K562 (cell line): ENCODE measurements around the gene ABAT. TPM values are rescaled to one million over a fixed set of nuclear protein-coding genes. Genes with fewer than 3 reads are reported as not detected.

ENCODE experiments used
- ATAC-seq: fragments of 200-7000 bp; cut with Tn5 transposase; 3 replicates; pipeline ENCODE4 v1.9.1; 2020; ENCODE audit warnings: moderate library complexity
- BruUV-seq: library from RNA; stranded (reverse); fragments of 400-500 nt; replicated peaks from 2 replicates; lab custom pipeline; 2021; lab: Mats Ljungman, UMichigan
- CTCF ChIA-PET: fragments of 300-600 bp; formaldehyde crosslinking; extraction: SDS; loops from one replicate; lab custom pipeline; 2021; ENCODE audit warnings: low intra/inter-chr PET ratio; lab: Yijun Ruan, JAX
- POLR2A ChIA-PET: fragments of 300-600, 350-650 bp; sonication (Branson Sonifier 250); formaldehyde crosslinking; extraction: SDS; loops from one replicate; lab custom pipeline; 2021; ENCODE audit warnings: antibody characterized with exemption, inconsistent platforms; lab: Yijun Ruan, JAX
- DNase-seq, 4 experiments: peaks; one replicate each; pipeline versions ENCODE4 v3.0.0 to v3.0.0-alpha.2; 2011 to 2018; ENCODE audit warnings: low spot score in 3 of 4, mixed read lengths in 3 of 4; ENCODE audit errors: extremely low read depth in 1 of 4
- FAIRE-seq: peaks from 2 replicates; lab custom pipeline; 2011; peaks lifted over from hg19 to GRCh38; lab: Jason Lieb, UNC
- H2AFZ ChIP-seq: 2 replicates; pipeline ENCODE4 v1.6.0; 2011; ENCODE audit warnings: low read depth, low read length, control low read depth, inconsistent platforms
- H3K27ac ChIP-seq: fragments of 200-600 bp; 3 replicates; pipeline ENCODE4 v1.8.0; 2011; ENCODE audit warnings: low read depth, mild to moderate bottlenecking, control low read depth, inconsistent platforms, low read length, moderate library complexity, mixed read lengths; ENCODE audit errors: extremely low read depth
- H3K27me3 ChIP-seq, 2 experiments: fragments of 300-600 bp in 1 of 2; 2 replicates in 1 of 2; 3 replicates in 1 of 2; pipeline versions ENCODE4 v1.6.0 to v1.8.0; 2011; ENCODE audit warnings: inconsistent platforms in 2 of 2, low read length in 2 of 2, mild to moderate bottlenecking in 1 of 2, mixed read lengths in 1 of 2, moderate library complexity in 1 of 2; ENCODE audit not compliant: control insufficient read depth in 2 of 2, insufficient read depth in 2 of 2
- H3K36me3 ChIP-seq: fragments of 300-600 bp; 3 replicates; pipeline ENCODE4 v1.8.0; 2011; ENCODE audit warnings: mild to moderate bottlenecking, low read length, inconsistent platforms; ENCODE audit not compliant: control insufficient read depth, insufficient read depth
- H3K4me1 ChIP-seq, 2 experiments: fragments of 200-600 bp in 1 of 2; replicated peaks in 1 of 2; 2 replicates in 1 of 2; 3 replicates in 1 of 2; pipeline versions ENCODE4 v1.5.1 to v1.8.0; 2011; ENCODE audit warnings: inconsistent platforms in 2 of 2, low read length in 2 of 2, mild to moderate bottlenecking in 1 of 2, mixed read lengths in 1 of 2, moderate library complexity in 1 of 2; ENCODE audit not compliant: control insufficient read depth in 2 of 2, insufficient read depth in 2 of 2
- H3K4me2 ChIP-seq: 2 replicates; pipeline ENCODE4 v1.6.1; 2011; ENCODE audit warnings: low read length, control low read depth, inconsistent platforms, mixed read lengths; ENCODE audit not compliant: insufficient read depth
- H3K4me3 ChIP-seq: fragments of 200-600 bp; sonication (generic), shearing (Covaris generic); 2 replicates; pipeline ENCODE4 v1.5.1; 2016; ENCODE audit warnings: control low read depth, inconsistent platforms
- H3K79me2 ChIP-seq: fragments of 200-600 bp; 3 replicates; pipeline ENCODE4 v1.8.0; 2011; ENCODE audit warnings: low read length, inconsistent platforms; ENCODE audit not compliant: control insufficient read depth, insufficient read depth
- H3K9ac ChIP-seq, 2 experiments: 2 replicates each; pipeline versions ENCODE4 v1.6.0 to v1.6.1; 2011; ENCODE audit warnings: low read depth in 2 of 2, low read length in 2 of 2, control low read depth in 1 of 2, inconsistent platforms in 1 of 2, mild to moderate bottlenecking in 1 of 2, mixed read lengths in 1 of 2; ENCODE audit not compliant: insufficient read depth in 1 of 2
- H3K9me1 ChIP-seq: one replicate; pipeline ENCODE4 v1.6.0; 2011; ENCODE audit warnings: inconsistent platforms, mild to moderate bottlenecking, low read length, moderate library complexity; ENCODE audit not compliant: control insufficient read depth, insufficient read depth
- H3K9me3 ChIP-seq: replicated peaks from 2 replicates; pipeline ENCODE4 v1.5.1; 2011; ENCODE audit warnings: low read depth, low read length, inconsistent platforms; ENCODE audit not compliant: control insufficient read depth, insufficient read depth
- H4K20me1 ChIP-seq: replicated peaks from 2 replicates; pipeline ENCODE4 v1.6.1; 2011; ENCODE audit warnings: low read length, inconsistent platforms, mixed read lengths; ENCODE audit not compliant: control insufficient read depth, insufficient read depth
- HLTF ChIP-seq: fragments of 450-650 bp; IDR thresholded peaks from 2 replicates; pipeline ENCODE4 v1.6.1; 2016
- PHB ChIP-seq: fragments of 250-450 bp; sonication (Bioruptor Pico); IDR thresholded peaks from 2 replicates; pipeline ENCODE4 v1.5.0; 2021
- ZBTB7A ChIP-seq: IDR thresholded peaks from 2 replicates; pipeline ENCODE4 v1.6.1; 2011; ENCODE audit warnings: low read depth, mild to moderate bottlenecking, low read length, moderate library complexity, borderline replicate concordance; ENCODE audit not compliant: control insufficient read depth
- ZSCAN29 ChIP-seq: fragments of 450-650 bp; IDR thresholded peaks from 2 replicates; pipeline ENCODE4 v1.6.1; 2017
- WGBS: fragments of 100-300 bp; shearing (Covaris generic); methylation state at CpG from one replicate; pipeline ENCODE4 v1.1.6; 2016; ENCODE audit warnings: low coverage, mixed read lengths; ENCODE audit not compliant: insufficient coverage; ENCODE audit errors: missing lambda C conversion rate; 5-methylcytosine and 5-hydroxymethylcytosine counted together
- in situ Hi-C: fragments of 300-500 bp; cut with MboI; formaldehyde crosslinking; loops from 4 replicates; pipeline ENCODE4 v1.15.0; 2018; ENCODE audit warnings: inconsistent platforms, mixed read lengths
- intact Hi-C: fragments of 100-400 bp; cut with micrococcal nuclease; formaldehyde crosslinking; loops from 2 replicates; pipeline ENCODE4 v1.14.2; 2022
- polyA plus RNA-seq, 8 experiments: library from polyadenylated mRNA; depleted of rRNA in 4 of 8; stranded (reverse) in 5 of 8; unstranded in 3 of 8; fragments of >200 nt; fragmentation: Nextera tagmentation in 2 of 8; fragmentation: Illumina TruSeq in 1 of 8; extraction: Ambion mirVana in 2 of 8; extraction: Trizol in 1 of 8; gene quantifications; 2 replicates each; pipeline versions ENCODE4 v1.2.1 to v1.2.3, GENCODE V29; 2011 to 2014; ENCODE audit warnings: inconsistent platforms in 1 of 8, missing spikeins in 1 of 8
- total RNA-seq, 7 experiments: library from RNA; depleted of rRNA in 6 of 7; stranded (reverse); fragments of >200 nt in 6 of 7; fragmentation: Illumina TruSeq in 2 of 7; extraction: Trizol in 2 of 7; gene quantifications; 2 replicates each; pipeline versions ENCODE4 v1.2.1 to v1.2.3, GENCODE V29; 2011 to 2021; ENCODE audit warnings: low replicate concordance in 1 of 7
- TF ChIP-seq, protein P1 (sequence below): sonication (generic); formaldehyde crosslinking; IDR thresholded peaks from 2 replicates; pipeline ENCODE4 v1.8.1; 2023; ENCODE audit warnings: mild to moderate bottlenecking, missing genetic modification reagents
- TF ChIP-seq, protein P2 (sequence below): fragments of 450-650 bp; IDR thresholded peaks from 2 replicates; pipeline ENCODE4 v1.6.1; 2016; ENCODE audit warnings: low read depth, mild to moderate bottlenecking, moderate library complexity
- TF ChIP-seq, protein P3 (sequence below): fragments of 450-650 bp; IDR thresholded peaks from 2 replicates; pipeline ENCODE4 v1.7.0; 2016; ENCODE audit warnings: borderline replicate concordance
- TF ChIP-seq, protein P4 (sequence below), 3 experiments: fragments of 200-800 bp in 1 of 3; sonication (Bioruptor generic) in 1 of 3; sonication (generic) in 1 of 3; formaldehyde crosslinking in 1 of 3; IDR thresholded peaks; 2 replicates each; pipeline versions ENCODE4 v1.6.1 to v1.8.0; 2016 to 2022; ENCODE audit warnings: mild to moderate bottlenecking in 2 of 3, missing compliant biosample characterization in 2 of 3, missing genetic modification characterization in 2 of 3, missing genetic modification reagents in 1 of 3

Gene ABAT
- total and polyA plus RNA-seq, 9 of the 15 experiments (the other 6 are each of a cell fraction or from before 2014, with no cell fraction given), result 0.01 to 0.49 (median 0.10) TPM

DNA sequence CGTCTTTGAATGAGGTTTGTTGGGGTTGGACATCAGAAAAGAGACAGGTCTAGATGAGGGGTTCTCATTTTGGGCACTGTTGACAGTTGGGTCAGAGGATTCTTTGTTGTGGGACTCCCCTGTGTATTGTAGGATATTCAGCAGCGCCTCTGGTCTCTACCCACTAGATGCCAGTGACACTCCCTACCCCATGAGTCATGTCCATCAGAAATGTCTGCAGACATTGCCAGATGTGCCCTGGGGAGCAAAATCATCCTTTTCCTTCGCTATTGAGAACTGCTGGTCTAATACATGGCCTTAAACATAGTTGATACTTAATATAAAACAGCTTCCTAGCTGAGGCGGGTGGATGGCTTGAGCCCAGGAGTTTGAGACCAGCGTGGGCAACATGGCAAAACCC lies 3.1 kb downstream of the ABAT start:
- Histone ChIP-seq H3K4me1 (peaks cover 0 to 12% of the 10 kb centered on the region in 2 experiments; a peak in 4 of 5 replicates), H3K4me3 (no peak overlapping the region), H3K79me2 (no peaks in the 10 kb centered on the region), H3K9ac (no peak overlapping the region)
- BruUV-seq, result no TSS peak
- POLR2A ChIA-PET, result interaction anchor here (0.5 kb wide), 1 partner anchor 17 kb away, joined by 3 read pairs; no protein-coding TSS in a partner anchor
- intact Hi-C loops, result no loop called here
- TF ChIP-seq ZBTB7A, result no peak
- TF ChIP-seq, protein P1, sequence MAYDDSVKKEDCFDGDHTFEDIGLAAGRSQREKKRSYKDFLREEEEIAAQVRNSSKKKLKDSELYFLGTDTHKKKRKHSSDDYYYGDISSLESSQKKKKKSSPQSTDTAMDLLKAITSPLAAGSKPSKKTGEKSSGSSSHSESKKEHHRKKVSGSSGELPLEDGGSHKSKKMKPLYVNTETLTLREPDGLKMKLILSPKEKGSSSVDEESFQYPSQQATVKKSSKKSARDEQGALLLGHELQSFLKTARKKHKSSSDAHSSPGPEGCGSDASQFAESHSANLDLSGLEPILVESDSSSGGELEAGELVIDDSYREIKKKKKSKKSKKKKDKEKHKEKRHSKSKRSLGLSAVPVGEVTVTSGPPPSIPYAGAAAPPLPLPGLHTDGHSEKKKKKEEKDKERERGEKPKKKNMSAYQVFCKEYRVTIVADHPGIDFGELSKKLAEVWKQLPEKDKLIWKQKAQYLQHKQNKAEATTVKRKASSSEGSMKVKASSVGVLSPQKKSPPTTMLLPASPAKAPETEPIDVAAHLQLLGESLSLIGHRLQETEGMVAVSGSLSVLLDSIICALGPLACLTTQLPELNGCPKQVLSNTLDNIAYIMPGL (CRISPR knock-in tag), result no peak
- TF ChIP-seq, protein P2, sequence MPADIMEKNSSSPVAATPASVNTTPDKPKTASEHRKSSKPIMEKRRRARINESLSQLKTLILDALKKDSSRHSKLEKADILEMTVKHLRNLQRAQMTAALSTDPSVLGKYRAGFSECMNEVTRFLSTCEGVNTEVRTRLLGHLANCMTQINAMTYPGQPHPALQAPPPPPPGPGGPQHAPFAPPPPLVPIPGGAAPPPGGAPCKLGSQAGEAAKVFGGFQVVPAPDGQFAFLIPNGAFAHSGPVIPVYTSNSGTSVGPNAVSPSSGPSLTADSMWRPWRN, result no peak
- no peak for TF ChIP-seq PHB (CRISPR knock-in tag)
- TF ChIP-seq, protein P3, sequence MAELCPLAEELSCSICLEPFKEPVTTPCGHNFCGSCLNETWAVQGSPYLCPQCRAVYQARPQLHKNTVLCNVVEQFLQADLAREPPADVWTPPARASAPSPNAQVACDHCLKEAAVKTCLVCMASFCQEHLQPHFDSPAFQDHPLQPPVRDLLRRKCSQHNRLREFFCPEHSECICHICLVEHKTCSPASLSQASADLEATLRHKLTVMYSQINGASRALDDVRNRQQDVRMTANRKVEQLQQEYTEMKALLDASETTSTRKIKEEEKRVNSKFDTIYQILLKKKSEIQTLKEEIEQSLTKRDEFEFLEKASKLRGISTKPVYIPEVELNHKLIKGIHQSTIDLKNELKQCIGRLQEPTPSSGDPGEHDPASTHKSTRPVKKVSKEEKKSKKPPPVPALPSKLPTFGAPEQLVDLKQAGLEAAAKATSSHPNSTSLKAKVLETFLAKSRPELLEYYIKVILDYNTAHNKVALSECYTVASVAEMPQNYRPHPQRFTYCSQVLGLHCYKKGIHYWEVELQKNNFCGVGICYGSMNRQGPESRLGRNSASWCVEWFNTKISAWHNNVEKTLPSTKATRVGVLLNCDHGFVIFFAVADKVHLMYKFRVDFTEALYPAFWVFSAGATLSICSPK, result no peak
- TF ChIP-seq, protein P4, sequence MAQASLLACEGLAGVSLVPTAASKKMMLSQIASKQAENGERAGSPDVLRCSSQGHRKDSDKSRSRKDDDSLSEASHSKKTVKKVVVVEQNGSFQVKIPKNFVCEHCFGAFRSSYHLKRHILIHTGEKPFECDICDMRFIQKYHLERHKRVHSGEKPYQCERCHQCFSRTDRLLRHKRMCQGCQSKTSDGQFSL (CRISPR knock-in tag; IDR thresholded peaks at IDR 0.05), result no peak
- TF ChIP-seq, protein P4 (tag; IDR thresholded peaks at IDR 0.05), result no peak
- no peak for TF ChIP-seq ZSCAN29
- TF ChIP-seq HLTF, result no peak
- TF ChIP-seq, all 486 proteins: peak for 0
- FAIRE-seq (no peak), ATAC-seq (no peak), DNase-seq (no peak)
- Histone ChIP-seq H3K9me3 (no peaks in the 10 kb centered on the region; the same call in 1 of the 2 replicates), H3K36me3 (no peaks in the 10 kb centered on the region), H3K4me2 (no peak overlapping the region), H4K20me1 (peaks cover 18% of the 10 kb centered on the region; the same call in 1 of the 2 replicates), H3K27me3 (peaks cover 20 to 31% of the 10 kb centered on the region in 2 experiments; a peak in 4 of 5 replicates), H3K9me1 (no peaks in the 10 kb centered on the region), H3K27ac (no peak overlapping the region), H2AFZ (no peak overlapping the region)
- in situ Hi-C loops, result no loop called here
- CTCF ChIA-PET, result no interaction called here
- 3% methylated on average over 4 of the region's 5 CpGs for WGBS
